ENCODE results near the gene CASD1.

DNA sequence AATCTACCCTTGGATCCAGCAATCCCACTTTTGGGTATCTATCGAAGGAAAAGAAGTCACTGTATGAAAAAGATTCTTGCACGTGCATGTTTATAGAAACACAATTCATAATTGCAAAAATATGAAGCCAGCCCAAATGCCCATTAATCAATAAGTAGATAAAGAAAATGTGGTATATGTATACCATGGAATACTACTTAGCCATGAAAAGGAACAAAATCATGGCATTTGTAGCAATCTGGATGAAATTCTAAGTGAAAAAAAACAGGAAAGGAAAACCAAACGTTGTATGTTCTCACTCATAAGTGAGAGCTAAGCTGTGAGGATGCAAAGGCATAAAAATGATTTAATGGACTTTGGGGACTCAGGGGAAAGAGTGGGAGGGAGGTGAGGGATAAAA is 18.2 kb upstream of the CASD1 start:
- TF ChIP-seq, protein P1, sequence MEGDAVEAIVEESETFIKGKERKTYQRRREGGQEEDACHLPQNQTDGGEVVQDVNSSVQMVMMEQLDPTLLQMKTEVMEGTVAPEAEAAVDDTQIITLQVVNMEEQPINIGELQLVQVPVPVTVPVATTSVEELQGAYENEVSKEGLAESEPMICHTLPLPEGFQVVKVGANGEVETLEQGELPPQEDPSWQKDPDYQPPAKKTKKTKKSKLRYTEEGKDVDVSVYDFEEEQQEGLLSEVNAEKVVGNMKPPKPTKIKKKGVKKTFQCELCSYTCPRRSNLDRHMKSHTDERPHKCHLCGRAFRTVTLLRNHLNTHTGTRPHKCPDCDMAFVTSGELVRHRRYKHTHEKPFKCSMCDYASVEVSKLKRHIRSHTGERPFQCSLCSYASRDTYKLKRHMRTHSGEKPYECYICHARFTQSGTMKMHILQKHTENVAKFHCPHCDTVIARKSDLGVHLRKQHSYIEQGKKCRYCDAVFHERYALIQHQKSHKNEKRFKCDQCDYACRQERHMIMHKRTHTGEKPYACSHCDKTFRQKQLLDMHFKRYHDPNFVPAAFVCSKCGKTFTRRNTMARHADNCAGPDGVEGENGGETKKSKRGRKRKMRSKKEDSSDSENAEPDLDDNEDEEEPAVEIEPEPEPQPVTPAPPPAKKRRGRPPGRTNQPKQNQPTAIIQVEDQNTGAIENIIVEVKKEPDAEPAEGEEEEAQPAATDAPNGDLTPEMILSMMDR (IDR thresholded peaks at IDR 0.05; ENCODE audit: low read depth, low read length, poor library complexity, severe bottlenecking) = no peak
- no peak for TF ChIP-seq EZH2phosphoT487 (IDR thresholded peaks at IDR 0.05; ENCODE audit: borderline replicate concordance, low read length)
